Ovary (tissue), 9 donors: ENCODE measurements around the gene HCRTR1. TPM values are rescaled to one million over a fixed set of nuclear protein-coding genes. Genes with fewer than 3 reads are reported as not detected.

Source experiments
- DNase-seq, 5 donors: peaks; one replicate each; pipeline ENCODE4 v3.0.0-alpha.2; 2019 to 2020
- H3K27ac ChIP-seq, 2 donors: fragments of 200-600 bp; one replicate each; pipeline versions ENCODE4 v1.5.1 to v1.8.0; 2019 to 2022
- H3K27me3 ChIP-seq: fragments of 200-600 bp; one replicate; pipeline ENCODE4 v1.8.0; 2022
- H3K36me3 ChIP-seq: fragments of 200-600 bp; sonication (generic); one replicate; pipeline ENCODE4 v1.5.1; 2019
- H3K4me1 ChIP-seq: one replicate; pipeline ENCODE4 v1.8.1; 2013; ENCODE audit warnings: mild to moderate bottlenecking, moderate library complexity; ENCODE audit not compliant: insufficient read depth
- H3K4me3 ChIP-seq: fragments of 200-600 bp; sonication (generic); one replicate; pipeline ENCODE4 v1.5.1; 2017
- H3K9me3 ChIP-seq, 2 donors: fragments of 200-600 bp in 1 of 2; sonication (generic) in 1 of 2; one replicate each; pipeline versions ENCODE4 v1.5.1 to v1.8.1; 2013 to 2019; ENCODE audit warnings: mild to moderate bottlenecking in 1 of 2, moderate library complexity in 1 of 2
- EP300 ChIP-seq: sonication (generic); formaldehyde crosslinking; IDR thresholded peaks from one replicate; pipeline ENCODE4 v1.6.1; 2017; ENCODE audit warnings: antibody characterized with exemption
- POLR2A ChIP-seq: fragments of 450-650 bp; IDR thresholded peaks from one replicate; pipeline ENCODE4 v1.6.1; 2017; ENCODE audit warnings: antibody characterized with exemption, mild to moderate bottlenecking, moderate library complexity
- WGBS, 3 donors: extraction: QIAGEN DNeasy Blood & Tissue Kit in 1 of 3; methylation state at CpG; one replicate each; pipeline versions ENCODE4 v1.1.5 to v1.1.7; 2013 to 2017; 5-methylcytosine and 5-hydroxymethylcytosine counted together
- intact Hi-C, 4 donors: fragments of 100-400 bp; cut with DNase I; formaldehyde crosslinking; loops; one replicate each; pipeline versions ENCODE4 v1.11.0 to v1.15.1; 2022 to 2023
- polyA plus RNA-seq, 2 donors: library from polyadenylated mRNA; stranded (reverse); fragments of 200-250 nt in 1 of 2; fragments of 350-450 nt in 1 of 2; fragmentation: Illumina TruSeq in 1 of 2; extraction: RNeasy Lipid Tissue Mini Kit (QIAGEN cat#74804) in 1 of 2; gene quantifications; one replicate each; pipeline ENCODE4 v1.2.3, GENCODE V29; 2013 to 2014
- total RNA-seq, 7 donors: library from RNA; depleted of rRNA in 2 of 7; stranded (reverse); fragments of >200 nt in 2 of 7; fragmentation: NEBNext Ultra II Directional in 3 of 7; extraction: Animal tissue kit (Norgen Biotek cat#: 25700) in 3 of 7; gene quantifications; one replicate each; pipeline versions ENCODE4 v1.1.0 to v1.2.4, GENCODE V29; 2016 to 2023
- TF ChIP-seq, protein P1 (sequence below), 3 donors: fragments of 450-650 bp in 2 of 3; fragments of 200-600 bp in 1 of 3; IDR thresholded peaks; one replicate each; pipeline versions ENCODE4 v1.5.1 to v1.8.0; 2016 to 2022; ENCODE audit warnings: antibody characterized with exemption in 3 of 3, mild to moderate bottlenecking in 1 of 3
- donor health status: DM: no; HTN: no; CAD: no; lungs with moderate emphysema.
- donor health status: DM: no; HTN: no; CAD: no.
- donor health status: Bipolar disorder and iron deficiency.
- donor health status: DM: yes; HTN: yes; CAD: no.
- donor health status: DM: no; HTN: no; CAD: no.
- donor health status: DM: yes; HTN: yes; CAD: no.

The HCRTR1 gene
- total and polyA plus RNA-seq, 9 donors: not detected

DNA sequence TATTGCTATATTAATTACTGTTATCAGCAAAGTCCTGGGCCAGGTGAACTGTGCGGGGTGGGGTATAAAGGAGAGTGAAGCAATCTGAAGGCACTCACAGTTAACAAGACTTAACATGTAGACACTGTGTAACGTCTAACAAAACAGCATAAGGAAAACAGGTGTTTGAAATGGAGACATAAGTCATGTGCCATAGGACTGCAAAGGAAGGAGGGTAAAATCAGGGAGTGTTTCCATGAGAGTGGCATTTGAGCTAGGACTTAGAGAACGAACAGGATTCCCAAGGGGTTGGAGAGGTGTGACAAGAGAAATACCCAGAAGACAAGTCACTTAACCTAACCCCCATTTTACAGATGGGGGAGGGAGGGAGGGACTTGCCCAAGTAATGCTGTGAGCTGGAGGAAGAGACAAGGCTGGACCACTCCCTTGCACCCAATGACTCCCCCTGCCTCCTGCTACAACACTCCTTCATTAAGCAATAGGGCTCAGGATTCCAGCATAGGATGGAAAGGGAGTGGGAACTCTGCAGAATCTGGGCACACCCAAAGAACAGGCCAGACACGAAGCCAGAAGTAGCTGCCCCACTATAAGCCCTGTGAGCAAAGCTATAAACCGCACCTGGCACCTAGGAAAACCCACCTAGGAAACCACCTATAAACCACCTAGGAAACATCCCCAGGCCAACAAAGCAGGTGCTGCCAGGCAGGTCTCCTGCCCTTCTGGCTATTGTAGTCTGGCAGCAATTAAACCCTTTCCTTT, 20.6 kb downstream of the HCRTR1 start:
- intact Hi-C loops: no loop called here
- Histone ChIP-seq H3K9me3 (no peaks in the 10 kb centered on the region), H3K4me3 (no peak overlapping the region), H3K4me1 (peaks cover 3% of the 10 kb centered on the region), H3K27me3 (no peaks in the 10 kb centered on the region), H3K27ac (no peak overlapping the region), H3K36me3 (no peaks in the 10 kb centered on the region)
- TF ChIP-seq, protein P1, sequence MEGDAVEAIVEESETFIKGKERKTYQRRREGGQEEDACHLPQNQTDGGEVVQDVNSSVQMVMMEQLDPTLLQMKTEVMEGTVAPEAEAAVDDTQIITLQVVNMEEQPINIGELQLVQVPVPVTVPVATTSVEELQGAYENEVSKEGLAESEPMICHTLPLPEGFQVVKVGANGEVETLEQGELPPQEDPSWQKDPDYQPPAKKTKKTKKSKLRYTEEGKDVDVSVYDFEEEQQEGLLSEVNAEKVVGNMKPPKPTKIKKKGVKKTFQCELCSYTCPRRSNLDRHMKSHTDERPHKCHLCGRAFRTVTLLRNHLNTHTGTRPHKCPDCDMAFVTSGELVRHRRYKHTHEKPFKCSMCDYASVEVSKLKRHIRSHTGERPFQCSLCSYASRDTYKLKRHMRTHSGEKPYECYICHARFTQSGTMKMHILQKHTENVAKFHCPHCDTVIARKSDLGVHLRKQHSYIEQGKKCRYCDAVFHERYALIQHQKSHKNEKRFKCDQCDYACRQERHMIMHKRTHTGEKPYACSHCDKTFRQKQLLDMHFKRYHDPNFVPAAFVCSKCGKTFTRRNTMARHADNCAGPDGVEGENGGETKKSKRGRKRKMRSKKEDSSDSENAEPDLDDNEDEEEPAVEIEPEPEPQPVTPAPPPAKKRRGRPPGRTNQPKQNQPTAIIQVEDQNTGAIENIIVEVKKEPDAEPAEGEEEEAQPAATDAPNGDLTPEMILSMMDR (IDR thresholded peaks at IDR 0.05): no peak
- no peak for TF ChIP-seq POLR2A
- TF ChIP-seq EP300: no peak
- WGBS, 3 donors: 64 to 70% (median 68%) methylated on average over 5 of the region's 5 CpGs
- no peak for DNase-seq

DNA sequence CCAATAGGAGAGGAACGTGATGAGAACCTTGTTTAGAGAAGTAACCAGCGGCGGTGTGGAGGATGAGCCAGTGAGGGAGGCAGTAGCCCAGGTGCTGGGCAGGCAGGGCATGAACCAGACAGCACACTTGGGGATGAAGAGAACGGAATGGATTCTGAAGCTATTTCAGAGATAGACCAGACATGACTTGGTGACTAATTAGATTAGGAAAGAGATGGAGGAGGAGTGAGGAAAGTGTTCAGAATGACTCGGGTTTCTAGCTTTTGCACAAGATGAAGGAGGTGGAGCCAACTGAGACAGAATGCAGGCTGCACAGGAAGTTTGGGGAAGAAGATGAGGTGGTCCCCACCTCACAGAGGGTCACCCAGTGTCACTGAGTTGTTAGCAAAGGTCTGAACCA, 22.1 kb downstream of the HCRTR1 start:
- intact Hi-C loops: no loop called here
- no peaks in the 10 kb centered on the region for H3K9me3 ChIP-seq
- H3K27me3 ChIP-seq: no peaks in the 10 kb centered on the region
- H3K4me1 ChIP-seq: peaks cover 7% of the 10 kb centered on the region
- WGBS, 3 donors: 46 to 57% (median 52%) methylated on average over 5 of the region's 5 CpGs
- TF ChIP-seq EP300 (no peak), POLR2A (no peak)
- TF ChIP-seq, protein P1 (IDR thresholded peaks at IDR 0.05): no peak
- no peak overlapping the region for H3K27ac ChIP-seq
- no peak for DNase-seq
- H3K36me3 ChIP-seq: no peaks in the 10 kb centered on the region
- H3K4me3 ChIP-seq: no peak overlapping the region

GRCh38 chr1:31640179-31640578, 22.7 kb downstream of the HCRTR1 start:
- Histone ChIP-seq H3K27me3 (no peaks in the 10 kb centered on the region), H3K4me3 (no peak overlapping the region), H3K9me3 (no peaks in the 10 kb centered on the region), H3K27ac (no peak overlapping the region), H3K36me3 (no peaks in the 10 kb centered on the region), H3K4me1 (peaks cover 7% of the 10 kb centered on the region)
- no peak for DNase-seq
- intact Hi-C loops: loop anchor here in 1 of 4 donors (10.0 kb wide), 1 partner anchor 55 kb away; no protein-coding TSS in a partner anchor
- TF ChIP-seq POLR2A (no peak), EP300 (no peak)
- TF ChIP-seq, protein P1 (IDR thresholded peaks at IDR 0.05): no peak

- Histone ChIP-seq H3K27me3 (no peaks in the 10 kb centered on the region), H3K4me3 (no peak overlapping the region), H3K27ac (no peak overlapping the region), H3K9me3 (no peaks in the 10 kb centered on the region), H3K4me1 (peaks cover 9% of the 10 kb centered on the region), H3K36me3 (no peaks in the 10 kb centered on the region)
- TF ChIP-seq POLR2A: no peak
- TF ChIP-seq EP300: no peak
- TF ChIP-seq, protein P1 (IDR thresholded peaks at IDR 0.05): no peak
- intact Hi-C loops: loop anchor here in 1 of 4 donors (10.0 kb wide), 1 partner anchor 56 kb away; no protein-coding TSS in a partner anchor
- WGBS, 3 donors: 80 to 85% (median 84%) methylated on average over 4 of the region's 4 CpGs
- no peak for DNase-seq
These were observed 23.5 kb downstream of the HCRTR1 start for GRCh38 chr1:31640964-31641363.
